A673 (cell line): ENCODE results near the gene SNAPC2.

Experiments
- EZH2 ChIP-seq: fragments of 200-600 bp; sonication (generic); IDR thresholded peaks from 2 replicates; pipeline ENCODE4 v1.6.1; 2017; ENCODE audit warnings: borderline replicate concordance, low read depth, mild to moderate bottlenecking, mixed read lengths, antibody characterized with exemption, low read length; ENCODE audit not compliant: poor library complexity, severe bottlenecking
- TF ChIP-seq, protein P1 (sequence below): fragments of 300-800, 200-600 bp; sonication (generic); conservative IDR thresholded peaks from 2 replicates; pipeline ENCODE4 v1.5.1; 2017; ENCODE audit warnings: low read depth, mild to moderate bottlenecking, antibody characterized with exemption, low read length, moderate library complexity, mixed read lengths

DNA sequence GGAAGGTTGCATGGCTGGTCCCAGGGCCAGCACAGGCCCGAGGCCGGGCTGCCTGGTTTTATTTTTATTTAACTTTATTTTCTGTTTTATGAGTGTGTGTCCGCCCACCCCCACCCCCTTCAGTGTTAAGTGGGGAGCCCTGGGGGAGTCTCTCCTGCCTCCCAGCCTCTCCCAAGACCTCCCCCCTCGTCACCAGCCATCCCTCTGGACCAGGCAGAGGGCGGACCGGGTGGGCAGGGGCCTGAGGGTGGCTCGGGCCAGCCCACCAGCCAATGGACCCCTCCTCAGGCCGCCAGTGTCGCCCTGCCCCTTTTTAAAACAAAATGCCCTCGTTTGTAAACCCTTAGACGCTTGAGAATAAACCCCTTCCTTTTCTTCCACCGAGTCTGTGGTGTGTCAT is 6.0 kb upstream of the SNAPC2 start:
- TF ChIP-seq, protein P1, sequence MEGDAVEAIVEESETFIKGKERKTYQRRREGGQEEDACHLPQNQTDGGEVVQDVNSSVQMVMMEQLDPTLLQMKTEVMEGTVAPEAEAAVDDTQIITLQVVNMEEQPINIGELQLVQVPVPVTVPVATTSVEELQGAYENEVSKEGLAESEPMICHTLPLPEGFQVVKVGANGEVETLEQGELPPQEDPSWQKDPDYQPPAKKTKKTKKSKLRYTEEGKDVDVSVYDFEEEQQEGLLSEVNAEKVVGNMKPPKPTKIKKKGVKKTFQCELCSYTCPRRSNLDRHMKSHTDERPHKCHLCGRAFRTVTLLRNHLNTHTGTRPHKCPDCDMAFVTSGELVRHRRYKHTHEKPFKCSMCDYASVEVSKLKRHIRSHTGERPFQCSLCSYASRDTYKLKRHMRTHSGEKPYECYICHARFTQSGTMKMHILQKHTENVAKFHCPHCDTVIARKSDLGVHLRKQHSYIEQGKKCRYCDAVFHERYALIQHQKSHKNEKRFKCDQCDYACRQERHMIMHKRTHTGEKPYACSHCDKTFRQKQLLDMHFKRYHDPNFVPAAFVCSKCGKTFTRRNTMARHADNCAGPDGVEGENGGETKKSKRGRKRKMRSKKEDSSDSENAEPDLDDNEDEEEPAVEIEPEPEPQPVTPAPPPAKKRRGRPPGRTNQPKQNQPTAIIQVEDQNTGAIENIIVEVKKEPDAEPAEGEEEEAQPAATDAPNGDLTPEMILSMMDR = no peak
- TF ChIP-seq EZH2 = no peak
